Vagina (tissue), 2 donors: ENCODE measurements around the gene OR6C74.

ENCODE experiments used
- POLR2A ChIP-seq, 2 donors: fragments of 450-650 bp; IDR thresholded peaks; one replicate each; pipeline ENCODE4 v1.6.1; 2017; ENCODE audit warnings: antibody characterized with exemption in 2 of 2, mild to moderate bottlenecking in 2 of 2, moderate library complexity in 2 of 2
- POLR2AphosphoS5 ChIP-seq, 2 donors: sonication (generic); formaldehyde crosslinking; IDR thresholded peaks; one replicate each; pipeline ENCODE4 v1.9.0; 2017; ENCODE audit warnings: antibody characterized with exemption in 2 of 2, mild to moderate bottlenecking in 2 of 2, low read depth in 1 of 2; ENCODE audit not compliant: insufficient read depth in 1 of 2
- TF ChIP-seq, protein P1 (sequence below), 3 experiments: fragments of 450-650 bp in 2 of 3; fragments of 200-600 bp in 1 of 3; sonication (generic) in 1 of 3; IDR thresholded peaks; one replicate each; pipeline ENCODE4 v1.5.1; 2017 to 2019; ENCODE audit warnings: antibody characterized with exemption in 3 of 3, mild to moderate bottlenecking in 2 of 3, moderate library complexity in 2 of 3

DNA sequence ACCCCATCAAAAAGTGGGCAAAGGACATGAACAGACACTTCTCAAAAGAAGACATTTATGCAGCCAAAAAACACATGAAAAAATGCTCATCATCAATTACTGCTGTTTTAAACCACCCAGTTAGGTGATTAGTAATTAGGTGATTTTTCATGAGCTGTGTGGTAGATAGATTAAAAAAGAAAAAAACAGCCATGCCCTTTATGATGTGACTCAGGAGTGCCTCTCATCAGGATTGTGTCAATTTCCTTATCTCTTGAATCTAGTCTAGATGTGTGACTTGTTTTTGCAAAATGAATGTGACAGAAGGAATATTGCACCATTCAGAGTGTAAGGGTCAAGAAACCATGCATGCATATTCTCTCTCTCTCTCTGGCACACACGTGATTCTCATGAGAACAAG, 17.9 kb upstream of the OR6C74 start:
- TF ChIP-seq POLR2A (IDR thresholded peaks at IDR 0.05) (no peak), POLR2AphosphoS5 (IDR thresholded peaks at IDR 0.05; ENCODE audit: insufficient read depth in 1 of 2, low read depth in 1 of 2) (no peak)
- TF ChIP-seq, protein P1, sequence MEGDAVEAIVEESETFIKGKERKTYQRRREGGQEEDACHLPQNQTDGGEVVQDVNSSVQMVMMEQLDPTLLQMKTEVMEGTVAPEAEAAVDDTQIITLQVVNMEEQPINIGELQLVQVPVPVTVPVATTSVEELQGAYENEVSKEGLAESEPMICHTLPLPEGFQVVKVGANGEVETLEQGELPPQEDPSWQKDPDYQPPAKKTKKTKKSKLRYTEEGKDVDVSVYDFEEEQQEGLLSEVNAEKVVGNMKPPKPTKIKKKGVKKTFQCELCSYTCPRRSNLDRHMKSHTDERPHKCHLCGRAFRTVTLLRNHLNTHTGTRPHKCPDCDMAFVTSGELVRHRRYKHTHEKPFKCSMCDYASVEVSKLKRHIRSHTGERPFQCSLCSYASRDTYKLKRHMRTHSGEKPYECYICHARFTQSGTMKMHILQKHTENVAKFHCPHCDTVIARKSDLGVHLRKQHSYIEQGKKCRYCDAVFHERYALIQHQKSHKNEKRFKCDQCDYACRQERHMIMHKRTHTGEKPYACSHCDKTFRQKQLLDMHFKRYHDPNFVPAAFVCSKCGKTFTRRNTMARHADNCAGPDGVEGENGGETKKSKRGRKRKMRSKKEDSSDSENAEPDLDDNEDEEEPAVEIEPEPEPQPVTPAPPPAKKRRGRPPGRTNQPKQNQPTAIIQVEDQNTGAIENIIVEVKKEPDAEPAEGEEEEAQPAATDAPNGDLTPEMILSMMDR (IDR thresholded peaks at IDR 0.05): no peak
